ENCODE data around the gene MN1.

Gene MN1

DNA sequence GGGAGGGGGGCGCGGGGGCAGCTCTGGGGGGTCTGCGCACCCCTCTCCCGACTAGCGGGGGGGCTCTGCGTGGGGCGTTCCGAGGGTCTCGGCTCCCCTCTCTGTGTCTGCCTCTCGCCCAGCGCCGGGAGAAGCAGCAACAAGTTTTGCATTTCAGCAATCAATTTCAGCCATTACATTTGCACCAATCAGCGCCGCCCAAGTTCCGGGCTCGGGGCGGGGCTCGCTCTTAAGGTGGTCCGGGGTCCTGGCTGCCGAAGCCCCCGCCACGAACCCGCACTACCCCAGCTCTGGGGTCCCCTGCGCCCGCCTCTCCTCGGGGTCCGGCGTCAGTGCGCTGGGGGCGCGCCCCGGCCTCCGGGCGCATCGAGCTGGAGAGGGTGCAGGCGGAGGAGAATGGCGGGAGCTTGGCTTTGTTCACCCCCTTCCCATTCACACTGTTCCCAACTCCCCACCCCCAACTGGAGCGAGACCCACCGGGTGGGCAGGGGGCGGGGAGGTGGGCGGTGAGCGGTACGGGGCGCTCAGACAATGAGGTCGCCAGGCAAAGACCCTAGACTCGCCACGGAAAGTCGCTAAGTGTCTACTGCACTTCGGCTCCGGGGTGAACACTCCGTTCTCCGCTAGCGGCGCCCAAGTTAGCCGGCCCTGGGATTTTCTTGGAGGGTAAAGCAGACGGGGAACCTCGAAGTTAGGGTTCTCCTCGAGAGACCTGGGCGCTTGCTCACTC is at the start of gene MN1:
MN1 (minus strand) TSS at position 141 of the 730 bp plus-strand sequence. CDS start 1,213 bp downstream, outside the sequence.
- H3K36me3 ChIP-seq (ENCODE audit: control insufficient read depth, insufficient read depth, low read length): no peaks in the 10 kb centered on the region
- H3K4me1 ChIP-seq (ENCODE audit: control insufficient read depth, insufficient read depth, low read length): peaks cover 10% of the 10 kb centered on the region
- H3K9me3 ChIP-seq (ENCODE audit: control insufficient read depth, insufficient read depth, low read length): no peaks in the 10 kb centered on the region
- peak within 1 kb of the TSS; percentile 71 for H3K4me3 ChIP-seq (ENCODE audit: low read depth, low read length)
- peaks cover 67% of the 10 kb centered on the region for H3K27me3 ChIP-seq (ENCODE audit: control insufficient read depth, insufficient read depth, low read length)
- H3K9ac ChIP-seq (ENCODE audit: low read depth, low read length): peak within 1 kb of the TSS; percentile 24

DNA sequence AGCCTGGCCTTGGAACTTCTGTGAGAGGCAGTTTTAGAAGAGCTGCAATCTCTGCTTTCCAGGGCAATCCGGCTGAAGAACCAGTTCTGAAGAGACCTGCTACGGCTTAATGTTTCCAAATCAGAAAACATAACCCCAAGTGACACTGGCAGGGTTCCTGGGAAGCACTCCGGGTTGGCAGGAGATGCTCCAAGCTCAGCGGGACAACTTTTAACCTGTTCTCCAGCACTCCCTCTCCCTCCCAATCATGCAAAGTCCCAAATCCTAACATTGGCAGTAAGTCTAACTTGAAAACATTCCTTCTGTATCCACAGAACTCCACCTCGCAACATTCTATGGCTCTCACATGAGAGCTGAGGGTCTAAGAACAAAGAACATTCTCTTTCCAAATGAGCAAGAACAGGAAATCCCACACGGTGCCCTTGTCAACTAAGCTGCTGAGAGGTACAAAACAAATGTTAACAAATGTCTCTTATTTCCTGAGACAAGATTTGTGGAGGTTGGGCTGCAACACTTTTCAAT is 48.5 kb upstream of the MN1 start:
- Histone ChIP-seq H3K4me1 (ENCODE audit: control insufficient read depth, insufficient read depth, low read length) (no peaks in the 10 kb centered on the region), H3K4me3 (ENCODE audit: low read depth, low read length) (no peak overlapping the region), H3K9ac (ENCODE audit: low read depth, low read length) (no peak overlapping the region), H3K36me3 (ENCODE audit: control insufficient read depth, insufficient read depth, low read length) (peaks cover 19% of the 10 kb centered on the region), H3K27me3 (ENCODE audit: control insufficient read depth, insufficient read depth, low read length) (no peaks in the 10 kb centered on the region), H3K9me3 (ENCODE audit: control insufficient read depth, insufficient read depth, low read length) (no peaks in the 10 kb centered on the region)

GRCh38 chr22:27848005-27848404 is 46.4 kb upstream of the MN1 start:
- Histone ChIP-seq H3K9ac (ENCODE audit: low read depth, low read length) (no peak overlapping the region), H3K36me3 (ENCODE audit: control insufficient read depth, insufficient read depth, low read length) (peaks cover 15% of the 10 kb centered on the region), H3K9me3 (ENCODE audit: control insufficient read depth, insufficient read depth, low read length) (no peaks in the 10 kb centered on the region)

DNA sequence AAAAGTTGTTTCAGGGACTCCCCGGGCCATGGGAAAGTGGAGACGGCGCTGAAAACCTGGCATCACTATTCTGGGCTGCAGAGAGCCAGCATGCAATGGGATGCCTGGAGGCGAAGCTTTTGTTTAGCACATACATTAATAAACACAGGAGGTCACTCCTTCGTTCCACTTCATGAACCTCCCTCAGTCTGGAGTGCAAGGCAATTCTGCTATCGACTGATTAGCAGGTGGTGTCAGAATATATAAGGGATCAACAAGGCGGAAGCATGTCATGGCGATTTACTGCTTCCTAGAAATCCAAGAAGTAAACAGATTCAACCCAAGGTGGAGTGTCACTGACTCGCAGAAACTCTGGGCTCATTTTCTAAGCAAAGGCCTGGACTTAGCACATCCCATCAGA is 45.4 kb upstream of the MN1 start:
- Histone ChIP-seq H3K4me1 (ENCODE audit: control insufficient read depth, insufficient read depth, low read length) (no peaks in the 10 kb centered on the region), H3K4me3 (ENCODE audit: low read depth, low read length) (no peak overlapping the region), H3K27me3 (ENCODE audit: control insufficient read depth, insufficient read depth, low read length) (no peaks in the 10 kb centered on the region), H3K36me3 (ENCODE audit: control insufficient read depth, insufficient read depth, low read length) (peaks cover 10% of the 10 kb centered on the region), H3K9ac (ENCODE audit: low read depth, low read length) (no peak overlapping the region), H3K9me3 (ENCODE audit: control insufficient read depth, insufficient read depth, low read length) (no peaks in the 10 kb centered on the region)

More at GRCh38 chr22:27848005-27848404, 46.4 kb upstream of the MN1 start:
- Histone ChIP-seq H3K4me1 (ENCODE audit: control insufficient read depth, insufficient read depth, low read length) (no peaks in the 10 kb centered on the region), H3K27me3 (ENCODE audit: control insufficient read depth, insufficient read depth, low read length) (no peaks in the 10 kb centered on the region), H3K4me3 (ENCODE audit: low read depth, low read length) (no peak overlapping the region)

- no peaks in the 10 kb centered on the region for H3K27me3 ChIP-seq (ENCODE audit: control insufficient read depth, insufficient read depth, low read length)
Observed at GRCh38 chr22:27846248-27846757, 44.7 kb upstream of the MN1 start.

DNA sequence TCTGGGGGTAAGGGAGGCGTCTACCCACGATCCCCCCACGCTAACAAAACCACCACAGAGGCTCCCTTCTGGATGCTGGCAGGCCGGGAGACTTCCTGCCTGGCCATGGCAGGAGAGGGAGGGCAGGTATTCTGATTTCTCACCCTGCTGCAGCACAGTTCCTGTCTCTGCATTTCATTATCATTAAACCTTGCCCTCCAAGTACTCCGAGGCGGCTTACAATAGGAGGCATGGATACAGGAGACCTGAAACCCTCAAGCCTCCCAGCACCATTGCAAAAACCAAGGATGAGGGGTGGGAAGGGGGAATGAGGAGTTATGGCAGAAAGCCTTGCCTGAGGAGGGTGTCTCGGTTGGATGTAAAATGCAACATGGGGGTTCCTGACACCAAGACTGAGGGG is 44.1 kb upstream of the MN1 start:
- peaks cover 2% of the 10 kb centered on the region for H3K36me3 ChIP-seq (ENCODE audit: control insufficient read depth, insufficient read depth, low read length)
- H3K4me3 ChIP-seq (ENCODE audit: low read depth, low read length): no peak overlapping the region
- H3K4me1 ChIP-seq (ENCODE audit: control insufficient read depth, insufficient read depth, low read length): no peaks in the 10 kb centered on the region
- H3K9me3 ChIP-seq (ENCODE audit: control insufficient read depth, insufficient read depth, low read length): no peaks in the 10 kb centered on the region
- no peaks in the 10 kb centered on the region for H3K27me3 ChIP-seq (ENCODE audit: control insufficient read depth, insufficient read depth, low read length)
- H3K9ac ChIP-seq (ENCODE audit: low read depth, low read length): peak overlapping the region; percentile 47

More at GRCh38 chr22:27846248-27846757, 44.7 kb upstream of the MN1 start:
- no peaks in the 10 kb centered on the region for H3K9me3 ChIP-seq (ENCODE audit: control insufficient read depth, insufficient read depth, low read length)
- no peaks in the 10 kb centered on the region for H3K4me1 ChIP-seq (ENCODE audit: control insufficient read depth, insufficient read depth, low read length)
- H3K9ac ChIP-seq (ENCODE audit: low read depth, low read length): no peak overlapping the region
- peaks cover 8% of the 10 kb centered on the region for H3K36me3 ChIP-seq (ENCODE audit: control insufficient read depth, insufficient read depth, low read length)
- no peak overlapping the region for H3K4me3 ChIP-seq (ENCODE audit: low read depth, low read length)

GRCh38 chr22:27844656-27845591 is 43.4 kb upstream of the MN1 start:
- H3K9me3 ChIP-seq (ENCODE audit: control insufficient read depth, insufficient read depth, low read length): no peaks in the 10 kb centered on the region
- no peaks in the 10 kb centered on the region for H3K36me3 ChIP-seq (ENCODE audit: control insufficient read depth, insufficient read depth, low read length)
- no peaks in the 10 kb centered on the region for H3K4me1 ChIP-seq (ENCODE audit: control insufficient read depth, insufficient read depth, low read length)
- H3K9ac ChIP-seq (ENCODE audit: low read depth, low read length): peak overlapping the region; percentile 47
- no peak overlapping the region for H3K4me3 ChIP-seq (ENCODE audit: low read depth, low read length)
- no peaks in the 10 kb centered on the region for H3K27me3 ChIP-seq (ENCODE audit: control insufficient read depth, insufficient read depth, low read length)

DNA sequence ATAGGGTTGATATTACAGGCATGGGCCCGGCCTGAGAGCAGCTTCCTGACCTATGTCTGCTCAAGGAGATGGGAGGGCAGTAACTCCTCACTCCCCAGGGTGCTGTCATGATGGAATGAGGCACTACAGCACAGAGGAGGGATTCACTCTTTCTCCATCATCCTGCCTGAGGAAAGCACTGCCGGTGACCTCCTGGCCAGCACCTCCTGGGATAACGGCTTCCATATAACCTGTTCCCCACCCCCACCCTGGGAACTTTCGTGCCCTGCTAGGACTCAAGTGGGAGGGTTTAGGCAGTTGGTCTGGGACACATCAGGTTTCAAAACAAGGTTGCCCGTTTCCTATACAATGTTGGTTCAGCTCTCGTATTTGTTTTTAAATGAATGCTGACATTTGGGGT is 42.7 kb upstream of the MN1 start:
- no peak overlapping the region for H3K4me3 ChIP-seq (ENCODE audit: low read depth, low read length)
- no peaks in the 10 kb centered on the region for H3K27me3 ChIP-seq (ENCODE audit: control insufficient read depth, insufficient read depth, low read length)
- H3K9ac ChIP-seq (ENCODE audit: low read depth, low read length): no peak overlapping the region
- no peaks in the 10 kb centered on the region for H3K36me3 ChIP-seq (ENCODE audit: control insufficient read depth, insufficient read depth, low read length)
- no peaks in the 10 kb centered on the region for H3K4me1 ChIP-seq (ENCODE audit: control insufficient read depth, insufficient read depth, low read length)
- H3K9me3 ChIP-seq (ENCODE audit: control insufficient read depth, insufficient read depth, low read length): no peaks in the 10 kb centered on the region

GRCh38 chr22:27843441-27843840 is 41.9 kb upstream of the MN1 start:
- H3K9me3 ChIP-seq (ENCODE audit: control insufficient read depth, insufficient read depth, low read length): no peaks in the 10 kb centered on the region
- no peak overlapping the region for H3K9ac ChIP-seq (ENCODE audit: low read depth, low read length)
- H3K36me3 ChIP-seq (ENCODE audit: control insufficient read depth, insufficient read depth, low read length): no peaks in the 10 kb centered on the region
- H3K27me3 ChIP-seq (ENCODE audit: control insufficient read depth, insufficient read depth, low read length): no peaks in the 10 kb centered on the region
- H3K4me3 ChIP-seq (ENCODE audit: low read depth, low read length): no peak overlapping the region
- no peaks in the 10 kb centered on the region for H3K4me1 ChIP-seq (ENCODE audit: control insufficient read depth, insufficient read depth, low read length)

GRCh38 chr22:27842669-27843431 is 41.3 kb upstream of the MN1 start:
- no peaks in the 10 kb centered on the region for H3K27me3 ChIP-seq (ENCODE audit: control insufficient read depth, insufficient read depth, low read length)
- H3K4me3 ChIP-seq (ENCODE audit: low read depth, low read length): no peak overlapping the region
- no peaks in the 10 kb centered on the region for H3K4me1 ChIP-seq (ENCODE audit: control insufficient read depth, insufficient read depth, low read length)
- H3K36me3 ChIP-seq (ENCODE audit: control insufficient read depth, insufficient read depth, low read length): no peaks in the 10 kb centered on the region
- no peak overlapping the region for H3K9ac ChIP-seq (ENCODE audit: low read depth, low read length)
- no peaks in the 10 kb centered on the region for H3K9me3 ChIP-seq (ENCODE audit: control insufficient read depth, insufficient read depth, low read length)

- H3K9me3 ChIP-seq (ENCODE audit: control insufficient read depth, insufficient read depth, low read length): no peaks in the 10 kb centered on the region
- no peak overlapping the region for H3K9ac ChIP-seq (ENCODE audit: low read depth, low read length)
- H3K36me3 ChIP-seq (ENCODE audit: control insufficient read depth, insufficient read depth, low read length): no peaks in the 10 kb centered on the region
- H3K4me1 ChIP-seq (ENCODE audit: control insufficient read depth, insufficient read depth, low read length): no peaks in the 10 kb centered on the region
- H3K4me3 ChIP-seq (ENCODE audit: low read depth, low read length): no peak overlapping the region
- no peaks in the 10 kb centered on the region for H3K27me3 ChIP-seq (ENCODE audit: control insufficient read depth, insufficient read depth, low read length)
Observed at GRCh38 chr22:27842201-27842600, 40.6 kb upstream of the MN1 start.
